Hematopoietic multipotent progenitor cell treated with erythropoietin and hydrocortisone succinate and interleukin-3 and kit ligand, for 17 days (in vitro differentiated cells): ENCODE results near the gene SMIM3.
"Not testable (repeated sequence)": the region's sequence is repeated elsewhere in the genome, so short reads cannot be mapped to it uniquely, and the experiment has no call there.

Source experiments
- DNase-seq: peaks from one replicate; pipeline ENCODE4 v3.0.0-alpha.2; 2015; ENCODE audit warnings: low spot score

The SMIM3 gene

DNA sequence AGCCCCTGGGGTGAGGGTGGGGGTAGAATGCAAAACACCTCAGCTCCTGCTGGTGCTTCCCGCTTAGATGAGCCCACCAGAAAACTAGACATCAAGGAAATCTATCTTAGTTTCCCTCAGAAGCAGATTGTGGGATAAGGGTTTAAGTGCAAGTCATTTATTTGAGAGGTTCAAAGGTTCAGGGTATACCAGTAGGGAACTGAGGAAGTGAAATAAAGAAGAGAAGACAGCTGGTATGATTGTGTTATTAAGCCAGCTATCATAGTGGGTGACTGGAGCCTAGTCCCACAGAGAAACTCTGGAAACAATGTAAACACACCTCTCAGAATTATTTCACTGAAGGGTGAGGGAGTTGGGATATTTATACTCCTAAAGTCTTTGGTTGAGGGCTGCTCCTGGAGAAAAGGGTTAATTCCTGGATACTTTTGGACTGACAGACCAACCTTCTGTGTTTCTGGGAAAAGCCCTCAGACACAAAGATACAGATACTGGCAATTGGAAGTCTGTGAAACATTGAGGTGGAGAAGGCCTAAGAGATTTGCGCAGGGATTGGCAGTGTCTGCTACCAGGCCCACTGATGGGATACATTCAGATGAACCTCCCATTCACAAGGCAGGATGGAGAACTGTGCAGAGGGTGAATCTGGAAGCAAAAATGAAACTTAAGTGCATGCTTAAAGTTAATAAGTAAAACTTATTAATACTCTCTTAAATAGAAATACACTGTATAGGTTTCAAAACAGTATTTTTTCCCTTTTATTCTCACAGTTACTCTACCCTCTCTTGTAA, 13.4 kb upstream of the SMIM3 start:
- DNase-seq, result no peak

DNA sequence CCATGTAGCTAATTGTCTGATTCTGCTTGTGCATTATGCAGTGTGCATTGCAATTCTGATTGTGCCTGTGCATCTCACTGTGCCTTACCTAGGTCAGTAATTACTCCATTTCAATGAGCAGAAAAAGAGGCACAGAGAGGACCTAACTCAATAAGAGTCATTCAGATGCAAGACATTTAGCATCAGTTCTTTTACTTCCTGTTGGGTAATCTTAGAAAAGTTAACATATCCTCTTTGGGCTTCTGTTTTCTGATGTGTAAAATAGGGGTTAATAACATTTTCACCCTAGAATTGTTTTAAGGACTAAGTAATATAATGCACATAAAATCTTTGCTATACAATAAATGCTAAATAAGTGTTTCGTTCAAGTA, 12.8 kb upstream of the SMIM3 start:
- no peak for DNase-seq

- DNase-seq, result no peak
Measured at GRCh38 chr5:150766251-150766650, 12.3 kb upstream of the SMIM3 start.

DNA sequence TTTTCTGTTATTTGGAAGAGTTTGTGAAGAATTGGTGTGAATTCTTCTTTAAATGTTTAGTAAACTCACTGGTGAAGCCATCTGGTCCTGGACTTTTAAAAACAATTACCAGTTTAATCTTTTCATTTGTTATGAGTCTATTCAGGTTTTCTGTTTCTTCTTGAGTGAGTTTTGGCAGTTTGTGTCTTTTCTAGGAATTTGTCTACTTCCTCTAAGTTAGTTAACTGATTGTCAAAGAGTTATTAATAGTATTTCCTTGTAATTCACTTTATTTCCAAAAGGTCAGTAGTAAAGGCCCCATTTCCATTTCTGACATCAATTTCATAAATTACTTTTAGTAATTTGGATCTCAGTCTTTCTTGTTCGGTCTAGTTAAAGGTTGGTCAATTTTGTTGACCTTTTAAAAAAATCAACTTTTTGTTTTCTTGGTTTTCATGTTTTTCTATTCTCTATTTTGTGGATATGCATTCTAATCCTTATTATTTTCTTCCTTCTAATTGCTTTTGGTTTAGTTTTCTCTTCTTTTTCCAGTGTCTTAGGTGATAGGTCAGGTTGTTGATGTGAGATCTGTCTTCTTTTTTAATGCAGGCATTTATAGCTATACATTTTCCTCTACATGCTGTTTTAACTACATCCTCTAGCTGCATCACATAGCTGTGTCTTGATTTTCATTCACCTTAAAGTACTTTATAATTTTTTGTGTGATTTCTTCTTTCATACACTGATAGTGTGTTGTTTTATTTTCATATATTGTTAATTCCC, 7.3 kb upstream of the SMIM3 start:
- DNase-seq, result no peak

- DNase-seq, result no peak
Measured at GRCh38 chr5:150774145-150774544, 4.4 kb upstream of the SMIM3 start.

GRCh38 chr5:150777685-150778084, 872 bp upstream of the SMIM3 start:
- no peak for DNase-seq

DNA sequence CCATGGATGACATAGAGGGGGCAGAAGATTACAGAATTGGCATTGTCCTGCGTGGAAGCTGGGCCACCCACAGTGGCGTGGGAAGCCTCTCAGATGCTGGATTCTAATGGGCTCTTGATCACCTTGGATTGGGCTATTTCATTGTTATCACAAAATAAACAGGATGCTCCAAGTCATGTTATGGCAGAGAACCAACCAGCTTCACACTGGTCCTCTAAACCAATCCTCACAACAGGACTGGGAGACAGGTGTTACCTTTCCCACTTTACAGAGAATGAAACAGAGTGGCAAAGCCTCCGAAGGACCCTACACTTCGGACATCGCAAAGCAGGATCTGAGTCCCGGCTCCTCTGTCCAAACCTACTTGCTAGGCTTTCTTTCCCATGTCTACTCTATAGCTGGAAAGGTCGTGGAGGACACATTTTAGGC, 455 bp upstream of the SMIM3 start:
- no peak for DNase-seq

GRCh38 chr5:150779397-150780186, 1.0 kb downstream of the SMIM3 start:
- DNase-seq, result no peak

DNA sequence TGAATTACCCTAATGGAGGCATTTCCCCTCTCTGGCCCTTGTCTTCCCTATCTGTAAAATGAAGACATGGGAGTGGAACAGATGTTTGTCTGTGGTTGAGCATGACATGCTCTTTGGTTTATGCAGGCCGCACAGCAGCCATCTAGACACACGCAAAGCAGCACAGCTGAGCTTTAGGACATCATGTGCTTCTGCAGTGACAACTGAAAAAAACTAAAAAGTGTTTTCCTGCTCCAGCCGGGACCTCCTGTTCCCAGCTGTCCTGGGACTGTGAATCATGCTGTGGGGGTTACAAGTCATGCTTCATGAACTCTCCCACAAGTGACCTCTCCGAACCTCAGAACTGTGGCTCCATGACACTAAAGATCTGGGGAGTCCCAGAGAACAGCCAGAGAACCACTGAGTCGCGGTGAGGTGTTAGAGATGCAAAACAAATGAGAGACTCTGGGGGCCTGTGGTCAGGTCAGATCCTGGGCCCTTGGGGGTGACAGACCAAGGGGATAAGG, 1.7 kb downstream of the SMIM3 start:
- DNase-seq, result no peak

- no peak for DNase-seq
Measured at GRCh38 chr5:150780816-150781221, 2.3 kb downstream of the SMIM3 start.

DNA sequence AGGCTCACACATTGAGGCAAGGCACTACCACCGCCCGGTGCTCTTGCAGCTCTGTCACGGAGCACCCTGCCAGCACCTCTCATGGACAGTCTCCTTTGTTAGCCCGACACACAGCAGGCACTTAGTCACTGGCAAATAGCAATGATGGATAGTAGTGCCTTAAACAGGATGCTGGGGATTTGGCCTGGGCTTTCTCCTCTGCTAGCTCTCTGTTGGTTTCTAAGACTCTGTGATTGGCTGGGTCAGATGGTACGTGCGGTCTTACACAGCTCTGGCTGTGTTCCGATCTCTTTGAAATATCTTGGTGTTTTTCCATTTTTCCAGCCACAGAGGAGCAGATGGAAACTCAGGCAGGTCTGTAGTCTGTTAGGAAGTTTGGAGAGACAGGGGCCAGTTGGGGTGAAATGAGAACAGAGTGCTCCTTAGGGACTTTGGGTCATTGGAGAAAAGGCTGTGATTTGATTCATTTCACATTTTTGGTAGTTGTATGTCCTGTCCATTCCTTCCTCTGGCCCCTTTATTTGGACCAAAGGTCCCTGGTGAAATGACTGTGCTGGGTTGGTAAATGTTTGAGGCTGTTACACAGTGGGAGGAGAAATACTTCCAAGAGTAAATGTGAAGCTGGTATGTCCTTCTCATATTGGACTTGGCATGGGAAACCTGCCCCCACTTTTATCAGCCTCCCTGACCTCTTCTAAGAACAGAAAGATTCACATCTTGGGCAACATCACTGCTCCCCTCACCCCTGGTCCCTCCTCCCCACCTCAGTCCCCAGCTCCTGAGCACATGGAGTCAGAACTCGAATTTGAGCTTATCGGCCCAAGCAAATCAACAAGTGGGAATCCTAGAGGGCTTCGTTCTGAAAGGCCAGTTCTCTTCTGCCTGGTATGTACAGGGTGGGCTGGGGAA, 3.4 kb downstream of the SMIM3 start:
- DNase-seq, result no peak

- no peak for DNase-seq
Measured at GRCh38 chr5:150782850-150783249, 4.3 kb downstream of the SMIM3 start.

- DNase-seq, result no peak
Measured at GRCh38 chr5:150783422-150783928, 4.9 kb downstream of the SMIM3 start.

DNA sequence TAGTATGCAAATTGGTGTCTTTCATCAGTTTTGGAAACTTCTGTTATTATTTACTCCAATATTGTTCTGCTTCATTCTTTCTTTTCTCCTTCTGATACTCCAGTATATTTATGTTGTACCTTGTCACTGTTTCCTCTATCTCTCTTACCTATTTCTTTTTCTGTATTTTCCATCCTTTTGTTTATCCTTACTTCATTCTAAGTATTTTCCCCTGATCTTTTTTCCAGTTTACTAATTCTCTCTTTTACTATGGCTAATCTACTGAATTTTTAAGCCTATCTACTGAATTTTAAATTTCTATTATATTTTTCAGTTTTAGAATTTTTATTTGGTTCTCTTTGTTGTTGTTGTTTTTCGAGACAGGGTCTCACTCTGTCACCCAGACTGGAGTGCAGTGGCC, 7.4 kb downstream of the SMIM3 start:
- DNase-seq, result no peak

- DNase-seq, result no peak
Measured at GRCh38 chr5:150786876-150787275, 8.3 kb downstream of the SMIM3 start.

GRCh38 chr5:150787656-150788055, 9.1 kb downstream of the SMIM3 start:
- no peak for DNase-seq

- no peak for DNase-seq
Measured at GRCh38 chr5:150788977-150789376, 10.4 kb downstream of the SMIM3 start.

- DNase-seq, result no peak
Measured at GRCh38 chr5:150789450-150789849, 10.9 kb downstream of the SMIM3 start.

GRCh38 chr5:150789943-150790611, 11.5 kb downstream of the SMIM3 start:
- DNase-seq, result no peak

GRCh38 chr5:150791536-150791935, 13.0 kb downstream of the SMIM3 start:
- no peak for DNase-seq

GRCh38 chr5:150793423-150793888, 14.9 kb downstream of the SMIM3 start:
- not testable (repeated sequence) for DNase-seq
